Progenitor cell of endocrine pancreas (in vitro differentiated cells): ENCODE results near the gene BBS9. TPM values are rescaled to one million over a fixed set of nuclear protein-coding genes. Genes with fewer than 3 reads are reported as not detected.

Experiments used
- DNase-seq: peaks from one replicate; pipeline ENCODE4 v3.0.0; 2021; ENCODE audit warnings: low spot score; ENCODE audit not compliant: unreplicated experiment
- H3K27ac Mint-ChIP-seq: 2 replicates; pipeline ENCODE4 v1.8.0; 2021; ENCODE audit warnings: mild to moderate bottlenecking, moderate library complexity, mixed read lengths
- H3K27me3 Mint-ChIP-seq: 2 replicates; pipeline ENCODE4 v1.8.0; 2021; ENCODE audit warnings: mixed read lengths
- H3K36me3 Mint-ChIP-seq: 2 replicates; pipeline ENCODE4 v1.8.0; 2022; ENCODE audit warnings: mixed read lengths; ENCODE audit not compliant: insufficient read depth
- H3K4me1 Mint-ChIP-seq: 2 replicates; pipeline ENCODE4 v1.8.0; 2021; ENCODE audit warnings: low read depth, mixed read lengths
- H3K4me3 Mint-ChIP-seq: 2 replicates; pipeline ENCODE4 v1.8.0; 2021; ENCODE audit warnings: low read depth, mild to moderate bottlenecking, moderate library complexity, mixed read lengths
- H3K9me3 Mint-ChIP-seq: 2 replicates; pipeline ENCODE4 v1.8.0; 2021; ENCODE audit warnings: low read depth, mixed read lengths
- total RNA-seq: library from RNA; stranded (reverse); gene quantifications from 2 replicates; pipeline ENCODE4 v1.2.1, GENCODE V29; 2021
- TF ChIP-seq, protein P1 (sequence below): fragments of 200-600 bp; sonication (generic); IDR thresholded peaks from one replicate; pipeline ENCODE4 v1.5.0; 2021; ENCODE audit warnings: antibody characterized with exemption, mild to moderate bottlenecking; ENCODE audit not compliant: unreplicated experiment

Gene BBS9
- total RNA-seq, 1 donor from 2014 or later: 25.5 TPM

GRCh38 chr7:33339074-33339790 lies 209.9 kb downstream of the BBS9 start:
- H3K4me1 Mint-ChIP-seq: no peaks in the 10 kb centered on the region
- no peaks in the 10 kb centered on the region for H3K27me3 Mint-ChIP-seq
- no peak overlapping the region for H3K4me3 Mint-ChIP-seq
- TF ChIP-seq, protein P1, sequence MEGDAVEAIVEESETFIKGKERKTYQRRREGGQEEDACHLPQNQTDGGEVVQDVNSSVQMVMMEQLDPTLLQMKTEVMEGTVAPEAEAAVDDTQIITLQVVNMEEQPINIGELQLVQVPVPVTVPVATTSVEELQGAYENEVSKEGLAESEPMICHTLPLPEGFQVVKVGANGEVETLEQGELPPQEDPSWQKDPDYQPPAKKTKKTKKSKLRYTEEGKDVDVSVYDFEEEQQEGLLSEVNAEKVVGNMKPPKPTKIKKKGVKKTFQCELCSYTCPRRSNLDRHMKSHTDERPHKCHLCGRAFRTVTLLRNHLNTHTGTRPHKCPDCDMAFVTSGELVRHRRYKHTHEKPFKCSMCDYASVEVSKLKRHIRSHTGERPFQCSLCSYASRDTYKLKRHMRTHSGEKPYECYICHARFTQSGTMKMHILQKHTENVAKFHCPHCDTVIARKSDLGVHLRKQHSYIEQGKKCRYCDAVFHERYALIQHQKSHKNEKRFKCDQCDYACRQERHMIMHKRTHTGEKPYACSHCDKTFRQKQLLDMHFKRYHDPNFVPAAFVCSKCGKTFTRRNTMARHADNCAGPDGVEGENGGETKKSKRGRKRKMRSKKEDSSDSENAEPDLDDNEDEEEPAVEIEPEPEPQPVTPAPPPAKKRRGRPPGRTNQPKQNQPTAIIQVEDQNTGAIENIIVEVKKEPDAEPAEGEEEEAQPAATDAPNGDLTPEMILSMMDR: no peak
- no peak overlapping the region for H3K27ac Mint-ChIP-seq
- H3K9me3 Mint-ChIP-seq: no peaks in the 10 kb centered on the region
- no peaks in the 10 kb centered on the region for H3K36me3 Mint-ChIP-seq
- DNase-seq: no peak

GRCh38 chr7:33346055-33346454 lies 216.7 kb downstream of the BBS9 start:
- no peak overlapping the region for H3K4me3 Mint-ChIP-seq
- peaks cover 1% of the 10 kb centered on the region for H3K36me3 Mint-ChIP-seq
- no peaks in the 10 kb centered on the region for H3K9me3 Mint-ChIP-seq
- no peaks in the 10 kb centered on the region for H3K27me3 Mint-ChIP-seq
- no peak overlapping the region for H3K27ac Mint-ChIP-seq
- TF ChIP-seq, protein P1: no peak
- H3K4me1 Mint-ChIP-seq: no peaks in the 10 kb centered on the region
- DNase-seq: no peak

DNA sequence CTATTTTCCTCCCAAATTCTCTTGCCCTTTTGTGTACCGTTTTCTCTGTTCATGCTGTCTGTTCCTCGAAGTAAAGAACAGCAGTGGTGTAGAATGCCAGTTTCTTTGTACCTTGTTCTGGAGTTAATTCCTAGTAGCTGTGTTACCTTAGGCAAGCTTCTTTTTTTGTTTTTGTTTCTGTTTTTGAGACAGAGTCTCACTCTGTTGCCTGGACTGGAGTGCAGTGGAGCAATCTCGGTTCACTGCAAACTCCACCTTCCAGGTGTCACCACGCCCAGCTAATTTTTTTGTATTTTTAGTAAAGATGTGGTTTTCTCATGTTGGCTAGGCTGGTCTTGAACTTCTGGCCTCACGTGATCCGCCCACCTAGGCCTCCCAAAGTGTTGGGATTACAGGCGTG lies 221.2 kb downstream of the BBS9 start:
- Mint-ChIP-seq H3K36me3 (peaks cover 4% of the 10 kb centered on the region), H3K27ac (no peak overlapping the region), H3K9me3 (peaks cover 3% of the 10 kb centered on the region), H3K27me3 (no peaks in the 10 kb centered on the region), H3K4me3 (no peak overlapping the region), H3K4me1 (no peaks in the 10 kb centered on the region)
- DNase-seq: no peak
- TF ChIP-seq, protein P1: no peak

GRCh38 chr7:33351709-33352108 lies 222.3 kb downstream of the BBS9 start:
- TF ChIP-seq, protein P1: no peak
- DNase-seq: no peak
- H3K36me3 Mint-ChIP-seq: peaks cover 4% of the 10 kb centered on the region

DNA sequence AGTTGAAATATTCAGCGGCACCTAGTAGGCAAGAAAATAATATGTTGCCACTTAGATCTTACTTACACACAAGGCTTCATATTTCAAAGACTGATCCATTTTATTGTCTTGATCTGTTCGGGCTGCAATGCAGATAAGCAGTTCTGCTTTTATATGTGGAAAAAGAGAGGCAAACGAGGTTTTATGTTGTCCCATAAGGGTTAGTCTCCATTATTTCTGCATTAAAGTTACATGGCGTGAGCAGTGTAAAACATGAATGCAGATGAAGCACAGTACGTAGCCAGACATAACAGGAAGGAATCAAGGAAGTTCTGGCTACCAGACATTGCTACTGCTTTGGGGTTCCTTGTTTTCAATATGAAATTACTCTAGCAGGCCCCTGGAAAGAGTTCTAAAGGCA lies 224.8 kb downstream of the BBS9 start:
- peaks cover 2% of the 10 kb centered on the region for H3K36me3 Mint-ChIP-seq
- no peaks in the 10 kb centered on the region for H3K27me3 Mint-ChIP-seq
- no peak overlapping the region for H3K4me3 Mint-ChIP-seq
- no peak for DNase-seq
- no peaks in the 10 kb centered on the region for H3K4me1 Mint-ChIP-seq
- TF ChIP-seq, protein P1: no peak
- H3K27ac Mint-ChIP-seq: no peak overlapping the region
- peaks cover 3% of the 10 kb centered on the region for H3K9me3 Mint-ChIP-seq

More at GRCh38 chr7:33351709-33352108, 222.3 kb downstream of the BBS9 start:
- H3K4me3 Mint-ChIP-seq: no peak overlapping the region
- H3K4me1 Mint-ChIP-seq: no peaks in the 10 kb centered on the region
- H3K27ac Mint-ChIP-seq: no peak overlapping the region
- no peaks in the 10 kb centered on the region for H3K27me3 Mint-ChIP-seq
- peaks cover 3% of the 10 kb centered on the region for H3K9me3 Mint-ChIP-seq
